Suprapubic skin (tissue), 4 donors: ENCODE measurements around the gene WNT9A. TPM values are rescaled to one million over a fixed set of nuclear protein-coding genes. Genes with fewer than 3 reads are reported as not detected.

Experiments used
- DNase-seq, 2 donors: peaks; one replicate each; pipeline ENCODE4 v3.0.0-alpha.2; 2019; ENCODE audit warnings: low spot score in 2 of 2
- H3K27ac ChIP-seq: fragments of 200-600 bp; sonication (generic); one replicate; pipeline ENCODE4 v1.5.1; 2019
- H3K27me3 ChIP-seq: fragments of 200-600 bp; sonication (generic); one replicate; pipeline ENCODE4 v1.5.1; 2019
- H3K36me3 ChIP-seq: fragments of 200-600 bp; sonication (generic); one replicate; pipeline ENCODE4 v1.5.1; 2019
- H3K4me1 ChIP-seq: fragments of 200-600 bp; sonication (generic); one replicate; pipeline ENCODE4 v1.5.1; 2019
- H3K4me3 ChIP-seq: fragments of 200-600 bp; sonication (generic); one replicate; pipeline ENCODE4 v1.5.1; 2019; ENCODE audit warnings: mild to moderate bottlenecking
- H3K9me3 ChIP-seq: fragments of 200-600 bp; sonication (generic); one replicate; pipeline ENCODE4 v1.5.1; 2019
- CTCF ChIP-seq, 2 donors: fragments of 200-600 bp in 1 of 2; fragments of 450-650 bp in 1 of 2; sonication (generic) in 1 of 2; IDR thresholded peaks; one replicate each; pipeline ENCODE4 v1.5.1; 2016 to 2019; ENCODE audit warnings: antibody characterized with exemption in 2 of 2, mild to moderate bottlenecking in 1 of 2, moderate library complexity in 1 of 2
- EP300 ChIP-seq: sonication (generic); formaldehyde crosslinking; IDR thresholded peaks from one replicate; pipeline ENCODE4 v1.6.1; 2017; ENCODE audit warnings: antibody characterized with exemption
- POLR2A ChIP-seq, 2 donors: fragments of 450-650 bp; IDR thresholded peaks; one replicate each; pipeline ENCODE4 v1.6.1; 2017; ENCODE audit warnings: antibody characterized with exemption in 2 of 2, mild to moderate bottlenecking in 2 of 2, moderate library complexity in 2 of 2
- POLR2AphosphoS5 ChIP-seq, 3 donors: sonication (generic); formaldehyde crosslinking; IDR thresholded peaks; one replicate each; pipeline ENCODE4 v1.6.1; 2017; ENCODE audit warnings: antibody characterized with exemption in 3 of 3
- WGBS: methylation state at CpG from one replicate; pipeline ENCODE4 v1.1.5; 2018; 5-methylcytosine and 5-hydroxymethylcytosine counted together
- total RNA-seq, 4 donors: library from RNA; depleted of rRNA; stranded (reverse); fragments of >200 nt; gene quantifications; one replicate each; pipeline ENCODE4 v1.1.0, GENCODE V29; 2016

Gene WNT9A
- total RNA-seq, 4 donors from 2014 or later: 0.85 to 2.6 (median 1.1) TPM

DNA sequence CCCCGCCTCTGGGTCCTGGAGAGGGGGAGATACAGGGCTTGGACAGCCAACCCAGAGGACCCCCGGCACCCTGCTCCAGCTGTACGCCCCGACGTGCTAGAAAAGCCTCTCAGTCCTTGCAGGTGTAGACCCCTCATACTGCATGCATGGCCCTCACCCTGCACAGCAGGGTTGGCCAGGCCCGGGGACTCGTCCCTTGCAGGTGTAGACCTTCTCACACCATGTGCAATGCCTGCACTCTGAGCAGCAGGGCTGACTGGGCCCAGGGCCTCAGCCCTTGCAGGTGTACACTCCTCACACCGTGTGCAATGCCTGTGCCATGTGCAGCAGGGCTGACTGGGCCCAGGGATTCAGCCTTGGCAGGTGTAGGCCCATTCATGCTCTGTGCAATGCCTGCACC is 26.8 kb downstream of the WNT9A start:
- no peaks in the 10 kb centered on the region for H3K27me3 ChIP-seq
- TF ChIP-seq EP300: no peak
- no peak for TF ChIP-seq CTCF (IDR thresholded peaks at IDR 0.05)
- TF ChIP-seq POLR2A (IDR thresholded peaks at IDR 0.05): no peak
- no peak for TF ChIP-seq POLR2AphosphoS5 (IDR thresholded peaks at IDR 0.05)
- no peak overlapping the region for H3K27ac ChIP-seq
- H3K36me3 ChIP-seq: peaks cover 6% of the 10 kb centered on the region
- 100% methylated on average over 1 of the region's 8 CpGs for WGBS
- H3K4me1 ChIP-seq: peaks cover 1% of the 10 kb centered on the region
- H3K4me3 ChIP-seq: no peak overlapping the region
- no peaks in the 10 kb centered on the region for H3K9me3 ChIP-seq
- DNase-seq: no peak

DNA sequence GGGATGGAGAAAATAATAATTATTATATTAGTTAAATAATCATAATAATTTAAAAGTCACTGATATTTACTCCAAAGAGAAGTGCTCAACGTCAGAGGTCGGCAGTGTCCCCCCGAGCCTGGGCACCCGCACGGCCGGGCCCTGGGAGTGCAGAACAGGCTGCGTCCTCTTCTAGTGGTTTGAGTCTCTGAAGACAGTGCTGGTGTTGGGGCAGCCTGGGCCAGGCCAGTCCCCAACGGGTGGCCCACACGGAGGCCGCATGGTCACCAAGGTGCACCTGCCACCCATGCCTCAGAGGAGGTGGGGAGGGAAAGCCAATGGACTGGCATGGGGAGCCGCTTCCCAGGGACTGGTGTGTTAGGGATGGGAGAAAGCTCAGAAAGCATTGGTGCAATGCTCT is 27.3 kb downstream of the WNT9A start:
- Histone ChIP-seq H3K36me3 (peaks cover 6% of the 10 kb centered on the region), H3K27ac (no peak overlapping the region), H3K4me3 (no peak overlapping the region), H3K4me1 (peaks cover 6% of the 10 kb centered on the region), H3K9me3 (no peaks in the 10 kb centered on the region), H3K27me3 (no peaks in the 10 kb centered on the region)
- 98% methylated on average over 7 of the region's 11 CpGs for WGBS
- no peak for TF ChIP-seq POLR2AphosphoS5 (IDR thresholded peaks at IDR 0.05)
- no peak for TF ChIP-seq POLR2A (IDR thresholded peaks at IDR 0.05)
- TF ChIP-seq EP300: no peak
- no peak for TF ChIP-seq CTCF (IDR thresholded peaks at IDR 0.05)
- DNase-seq: no peak

- H3K4me1 ChIP-seq: peaks cover 11% of the 10 kb centered on the region
- H3K27ac ChIP-seq: no peak overlapping the region
- no peak overlapping the region for H3K4me3 ChIP-seq
- TF ChIP-seq CTCF (IDR thresholded peaks at IDR 0.05) (no peak), POLR2AphosphoS5 (IDR thresholded peaks at IDR 0.05) (no peak)
- no peaks in the 10 kb centered on the region for H3K9me3 ChIP-seq
- peaks cover 6% of the 10 kb centered on the region for H3K36me3 ChIP-seq
- no peak for DNase-seq
- H3K27me3 ChIP-seq: no peaks in the 10 kb centered on the region
- 49% methylated on average over 7 of the region's 12 CpGs for WGBS
Observed at GRCh38 chr1:227919906-227920305, 27.8 kb downstream of the WNT9A start.

GRCh38 chr1:227918736-227919135 is 29.0 kb downstream of the WNT9A start:
- DNase-seq: no peak
- no peak overlapping the region for H3K4me3 ChIP-seq
- peaks cover 12% of the 10 kb centered on the region for H3K4me1 ChIP-seq
- 92% methylated on average over 9 of the region's 9 CpGs for WGBS
- no peak overlapping the region for H3K27ac ChIP-seq
- H3K36me3 ChIP-seq: peaks cover 6% of the 10 kb centered on the region
- TF ChIP-seq POLR2AphosphoS5 (IDR thresholded peaks at IDR 0.05) (no peak), EP300 (no peak), POLR2A (IDR thresholded peaks at IDR 0.05) (no peak), CTCF (IDR thresholded peaks at IDR 0.05) (no peak)
- no peaks in the 10 kb centered on the region for H3K27me3 ChIP-seq
- H3K9me3 ChIP-seq: no peaks in the 10 kb centered on the region

DNA sequence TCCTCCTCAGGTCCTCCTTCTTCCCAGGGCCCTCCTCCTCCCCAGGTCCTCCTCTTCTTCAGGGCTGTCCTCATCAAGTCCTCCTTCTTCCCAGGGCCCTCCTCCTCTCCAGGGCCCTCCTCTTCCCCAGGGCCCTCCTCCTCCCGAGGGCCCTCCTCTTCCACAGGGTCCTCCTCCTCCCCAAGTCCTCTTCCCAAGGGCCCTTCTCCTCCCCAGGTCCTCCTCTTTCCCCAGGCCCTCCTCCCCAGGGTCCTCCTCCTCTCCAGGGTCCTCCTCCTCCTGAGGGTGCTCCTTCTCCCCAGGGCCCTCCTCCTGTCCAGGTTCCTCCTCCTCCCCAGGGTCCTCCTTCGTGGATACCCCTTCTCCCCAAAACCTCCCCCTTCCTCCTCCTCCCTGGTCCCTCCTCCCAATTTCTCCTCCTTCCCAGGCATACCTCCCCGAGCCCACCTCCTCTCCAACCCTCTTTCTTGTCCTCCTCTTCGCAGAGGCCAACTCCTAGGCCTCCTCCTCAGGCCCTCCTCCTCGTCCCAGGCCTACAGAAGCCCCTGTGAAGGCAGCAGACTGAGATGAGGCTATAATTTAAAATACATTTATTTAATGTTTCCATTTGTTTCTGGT is 29.5 kb downstream of the WNT9A start:
- TF ChIP-seq POLR2A (IDR thresholded peaks at IDR 0.05): no peak
- TF ChIP-seq EP300: no peak
- no peak for TF ChIP-seq CTCF (IDR thresholded peaks at IDR 0.05)
- no peak for TF ChIP-seq POLR2AphosphoS5 (IDR thresholded peaks at IDR 0.05)
- H3K4me3 ChIP-seq: no peak overlapping the region
- peaks cover 12% of the 10 kb centered on the region for H3K4me1 ChIP-seq
- peaks cover 6% of the 10 kb centered on the region for H3K36me3 ChIP-seq
- H3K27ac ChIP-seq: no peak overlapping the region
- DNase-seq: no peak
- WGBS: 90% methylated on average over 5 of the region's 5 CpGs
- H3K9me3 ChIP-seq: no peaks in the 10 kb centered on the region
- H3K27me3 ChIP-seq: no peaks in the 10 kb centered on the region
